ENCODE measurements around the gene SNX8. TPM values are rescaled to one million over a fixed set of nuclear protein-coding genes. Genes with fewer than 3 reads are reported as not detected.

Gene SNX8
- total RNA-seq, 6 donors from 2014 or later, result 16.0 to 74.3 (median 41.2) TPM

- peak overlapping the region; percentile 0 to 73 (median 28) for H3K27ac ChIP-seq
- H3K27me3 ChIP-seq, result no peaks in the 10 kb centered on the region
- ATAC-seq (ENCODE audit: low FRiP score in 2 of 2) (peak in 1 of 2 donors; percentile 65), DNase-seq (no peak)
- WGBS, 2 donors, result 49 to 59% methylated on average over 9 of the region's 9 CpGs
- no peaks in the 10 kb centered on the region for H3K36me3 ChIP-seq
- H3K4me1 ChIP-seq, result peaks cover 11 to 24% (median 15%) of the 10 kb centered on the region in 4 donors
- no peaks in the 10 kb centered on the region for H3K9me3 ChIP-seq
- TF ChIP-seq EP300 (IDR thresholded peaks at IDR 0.05) (no peak), POLR2A (IDR thresholded peaks at IDR 0.05) (no peak), CTCF (IDR thresholded peaks at IDR 0.05) (no peak), POLR2AphosphoS5 (IDR thresholded peaks at IDR 0.05) (no peak)
- no peak overlapping the region for H3K4me3 ChIP-seq
Observed at GRCh38 chr7:2299870-2300512, 14.2 kb downstream of the SNX8 start.

GRCh38 chr7:2299131-2299829, 15.0 kb downstream of the SNX8 start:
- DNase-seq (peak in 1 of 2 donors; percentile 39), ATAC-seq (ENCODE audit: low FRiP score in 2 of 2) (peak; percentile 55 to 81)
- no peak overlapping the region for H3K4me3 ChIP-seq
- H3K27ac ChIP-seq, result peak overlapping the region; percentile 12 to 73 (median 32)
- H3K27me3 ChIP-seq, result no peaks in the 10 kb centered on the region
- TF ChIP-seq EP300 (IDR thresholded peaks at IDR 0.05) (peak in 1 of 4 donors; percentile 4), CTCF (IDR thresholded peaks at IDR 0.05) (no peak)
- no peaks in the 10 kb centered on the region for H3K36me3 ChIP-seq
- H3K9me3 ChIP-seq, result no peaks in the 10 kb centered on the region
- peaks cover 4 to 17% (median 9%) of the 10 kb centered on the region in 4 donors for H3K4me1 ChIP-seq
- 62 to 73% methylated on average over 14 to 18 of the region's 18 CpGs for WGBS, 2 donors

- TF ChIP-seq EP300 (IDR thresholded peaks at IDR 0.05) (no peak), POLR2AphosphoS5 (IDR thresholded peaks at IDR 0.05) (no peak), CTCF (IDR thresholded peaks at IDR 0.05) (no peak), POLR2A (IDR thresholded peaks at IDR 0.05) (no peak)
- H3K27me3 ChIP-seq, result no peaks in the 10 kb centered on the region
- WGBS, 2 donors, result 96 to 98% methylated on average over 6 of the region's 6 CpGs
- H3K36me3 ChIP-seq, result no peaks in the 10 kb centered on the region
- ATAC-seq (ENCODE audit: low FRiP score in 2 of 2), result no peak
- H3K4me1 ChIP-seq, result peaks cover 0 to 16% (median 3%) of the 10 kb centered on the region in 4 donors
- DNase-seq, result no peak
- H3K9me3 ChIP-seq, result no peaks in the 10 kb centered on the region
- no peak overlapping the region for H3K4me3 ChIP-seq
- H3K27ac ChIP-seq, result no peak overlapping the region
Observed at GRCh38 chr7:2296832-2297231, 17.4 kb downstream of the SNX8 start.

- Histone ChIP-seq H3K4me3 (no peak overlapping the region), H3K36me3 (no peaks in the 10 kb centered on the region), H3K4me1 (peaks cover 0 to 16% (median 3%) of the 10 kb centered on the region in 4 donors), H3K9me3 (no peaks in the 10 kb centered on the region), H3K27ac (no peak overlapping the region), H3K27me3 (no peaks in the 10 kb centered on the region)
- no peak for ATAC-seq (ENCODE audit: low FRiP score in 2 of 2)
- WGBS, 2 donors, result 77 to 86% methylated on average over 6 of the region's 6 CpGs
- DNase-seq, result no peak
- TF ChIP-seq EP300 (IDR thresholded peaks at IDR 0.05) (no peak), CTCF (IDR thresholded peaks at IDR 0.05) (no peak), POLR2A (IDR thresholded peaks at IDR 0.05) (no peak), POLR2AphosphoS5 (IDR thresholded peaks at IDR 0.05) (no peak)
Observed at GRCh38 chr7:2295936-2296620, 18.2 kb downstream of the SNX8 start.
